ENCODE results near the gene AKAP6.

The AKAP6 gene

DNA sequence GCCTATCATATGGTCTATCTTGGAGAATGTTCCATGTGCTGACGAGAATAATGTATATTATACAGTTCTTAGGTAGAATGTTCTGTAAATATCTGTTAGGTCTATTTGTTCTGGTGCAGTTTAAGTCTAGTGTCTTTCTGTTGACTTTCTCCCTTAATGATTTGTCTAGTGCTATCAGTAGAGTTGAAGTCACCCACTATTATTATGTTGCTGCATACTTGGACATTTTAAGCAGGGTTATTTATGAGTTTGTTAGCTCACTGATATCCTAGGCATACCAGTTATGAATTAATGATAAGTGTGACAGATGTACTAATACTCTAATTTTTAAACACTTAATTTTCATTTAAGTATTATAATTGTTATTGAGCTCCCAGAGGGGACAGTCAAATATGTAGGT, 292.5 kb downstream of the AKAP6 start:
- TF ChIP-seq, protein P1, sequence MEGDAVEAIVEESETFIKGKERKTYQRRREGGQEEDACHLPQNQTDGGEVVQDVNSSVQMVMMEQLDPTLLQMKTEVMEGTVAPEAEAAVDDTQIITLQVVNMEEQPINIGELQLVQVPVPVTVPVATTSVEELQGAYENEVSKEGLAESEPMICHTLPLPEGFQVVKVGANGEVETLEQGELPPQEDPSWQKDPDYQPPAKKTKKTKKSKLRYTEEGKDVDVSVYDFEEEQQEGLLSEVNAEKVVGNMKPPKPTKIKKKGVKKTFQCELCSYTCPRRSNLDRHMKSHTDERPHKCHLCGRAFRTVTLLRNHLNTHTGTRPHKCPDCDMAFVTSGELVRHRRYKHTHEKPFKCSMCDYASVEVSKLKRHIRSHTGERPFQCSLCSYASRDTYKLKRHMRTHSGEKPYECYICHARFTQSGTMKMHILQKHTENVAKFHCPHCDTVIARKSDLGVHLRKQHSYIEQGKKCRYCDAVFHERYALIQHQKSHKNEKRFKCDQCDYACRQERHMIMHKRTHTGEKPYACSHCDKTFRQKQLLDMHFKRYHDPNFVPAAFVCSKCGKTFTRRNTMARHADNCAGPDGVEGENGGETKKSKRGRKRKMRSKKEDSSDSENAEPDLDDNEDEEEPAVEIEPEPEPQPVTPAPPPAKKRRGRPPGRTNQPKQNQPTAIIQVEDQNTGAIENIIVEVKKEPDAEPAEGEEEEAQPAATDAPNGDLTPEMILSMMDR (IDR thresholded peaks at IDR 0.05; ENCODE audit: low read depth, low read length, missing control alignments): no peak
- no peak overlapping the region for H3K4me3 ChIP-seq (ENCODE audit: low read depth, low read length)
- DNase-seq (ENCODE audit: low read depth): no peak
- in situ Hi-C loops (cut with HindIII; ENCODE audit: low sequenced_read_pairs): no loop called here

DNA sequence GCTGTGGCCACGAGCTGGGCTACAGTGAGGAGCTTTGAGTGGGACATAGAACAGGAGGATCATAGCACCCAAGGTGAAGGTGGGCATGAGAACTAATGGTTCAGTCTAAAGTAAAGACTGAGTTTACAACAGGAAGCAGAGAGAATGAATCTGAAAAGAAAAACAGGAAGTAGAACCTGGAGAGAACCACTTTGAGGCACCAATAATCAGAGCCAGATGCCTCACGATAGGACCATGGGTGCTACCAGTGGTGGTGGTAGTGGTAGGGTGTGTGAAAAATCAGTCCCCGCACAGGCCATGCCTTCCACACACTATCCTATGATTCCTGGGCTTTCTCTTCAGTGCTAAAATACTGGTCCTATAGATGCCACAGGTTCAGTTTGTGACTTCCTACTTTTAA, 293.6 kb downstream of the AKAP6 start:
- in situ Hi-C loops (cut with HindIII; ENCODE audit: low sequenced_read_pairs): no loop called here
- TF ChIP-seq, protein P1 (IDR thresholded peaks at IDR 0.05; ENCODE audit: low read depth, low read length, missing control alignments): no peak
- H3K4me3 ChIP-seq (ENCODE audit: low read depth, low read length): no peak overlapping the region
- no peak for DNase-seq (ENCODE audit: low read depth)

DNA sequence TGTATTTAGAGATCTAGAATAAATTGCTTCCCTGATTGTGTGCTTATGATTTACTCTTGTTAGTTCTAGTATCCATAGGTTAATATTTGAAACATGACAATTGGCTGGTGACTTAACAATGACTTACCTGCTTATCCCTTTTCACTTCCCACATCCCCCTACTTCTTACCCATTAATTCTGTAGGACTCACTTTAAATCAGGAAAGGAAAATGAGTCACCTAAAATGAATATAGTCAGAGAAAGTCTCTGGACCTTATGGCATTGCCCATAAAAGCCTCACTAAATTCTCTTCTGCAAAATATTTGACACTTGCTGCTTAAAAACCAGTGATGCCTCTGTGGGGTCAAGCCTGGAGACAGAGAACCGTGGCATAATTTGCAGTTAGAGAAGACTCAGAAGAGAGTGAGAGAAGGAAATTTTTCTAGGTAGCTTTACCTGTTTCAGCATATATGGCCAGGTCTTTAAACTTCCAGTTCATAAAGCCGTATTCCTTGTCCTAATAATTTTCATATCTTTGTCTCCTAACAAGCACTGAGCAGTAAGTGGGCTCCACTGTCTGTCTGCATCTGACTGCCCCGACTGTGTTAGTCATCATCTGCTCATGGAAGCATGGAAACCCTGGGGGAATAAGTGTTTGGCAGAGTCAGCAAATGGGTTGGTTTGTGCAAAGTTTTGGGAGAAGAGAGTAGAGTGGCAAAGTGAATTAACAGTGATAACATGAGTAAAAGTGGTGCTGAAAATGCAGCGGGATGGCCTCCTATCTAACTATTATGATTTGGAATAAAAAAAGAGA, 294.4 kb downstream of the AKAP6 start:
- DNase-seq (ENCODE audit: low read depth): no peak
- in situ Hi-C loops (cut with HindIII; ENCODE audit: low sequenced_read_pairs): no loop called here
- TF ChIP-seq, protein P1 (IDR thresholded peaks at IDR 0.05; ENCODE audit: low read depth, low read length, missing control alignments): no peak
- H3K4me3 ChIP-seq (ENCODE audit: low read depth, low read length): no peak overlapping the region

DNA sequence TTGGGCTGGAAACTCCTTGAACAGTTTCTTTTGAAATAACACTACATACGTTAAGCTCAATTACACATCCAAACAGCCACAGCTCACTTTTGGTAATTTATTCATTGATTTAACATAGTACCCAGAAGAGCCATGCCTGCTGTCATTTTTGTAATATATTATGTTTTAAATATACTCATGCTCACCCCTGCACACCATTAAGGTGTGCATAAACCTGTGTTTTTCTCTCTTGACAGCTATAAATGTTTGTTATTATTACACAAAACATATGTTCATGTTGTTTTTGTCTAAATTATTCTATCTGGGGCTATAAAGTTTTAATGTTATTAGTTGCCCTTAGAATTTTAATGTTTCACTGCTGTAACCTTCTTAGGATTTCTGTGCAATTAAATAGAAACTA, 296.1 kb downstream of the AKAP6 start:
- in situ Hi-C loops (cut with HindIII; ENCODE audit: low sequenced_read_pairs): no loop called here

DNA sequence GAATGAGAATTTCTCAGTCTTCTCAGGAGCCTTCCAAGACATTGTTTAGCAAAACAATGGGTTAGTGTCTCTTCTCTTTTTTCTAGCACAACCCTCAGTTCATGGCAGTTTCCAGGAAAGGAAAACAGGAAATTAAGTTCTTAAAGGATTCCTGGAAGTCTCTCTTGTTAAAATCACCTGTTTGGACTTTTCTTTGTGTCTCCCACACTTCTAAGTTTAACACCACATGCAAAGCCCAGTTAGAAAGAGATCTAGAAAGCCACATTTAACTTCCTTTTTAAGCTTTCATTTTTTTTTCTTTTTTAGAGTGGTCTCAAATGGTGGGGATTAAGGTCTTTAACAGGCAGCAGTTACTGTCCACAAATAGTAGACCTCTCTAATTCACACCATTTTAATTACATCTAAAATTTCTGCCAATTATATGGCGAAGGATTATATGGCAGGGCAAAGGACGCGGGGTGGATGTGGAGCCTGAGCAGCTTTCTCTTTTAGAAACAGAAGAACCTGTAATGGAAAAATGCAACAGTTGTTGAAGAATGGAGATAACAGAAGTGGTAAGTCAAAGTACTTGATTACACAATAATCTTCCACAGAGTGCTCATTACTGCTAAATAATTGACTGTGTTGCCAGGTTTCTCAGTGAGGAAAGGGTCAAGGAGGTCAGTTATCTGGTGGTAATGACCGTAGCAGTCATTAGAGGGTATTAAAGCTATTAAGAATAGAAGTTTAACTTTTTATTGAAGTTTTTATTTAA, 298.6 kb downstream of the AKAP6 start:
- DNase-seq (ENCODE audit: low read depth): no peak
- in situ Hi-C loops (cut with HindIII; ENCODE audit: low sequenced_read_pairs): no loop called here
- no peak overlapping the region for H3K4me3 ChIP-seq (ENCODE audit: low read depth, low read length)
- TF ChIP-seq, protein P1 (IDR thresholded peaks at IDR 0.05; ENCODE audit: low read depth, low read length, missing control alignments): no peak

More for the DNA sequence above, 296.1 kb downstream of the AKAP6 start:
- H3K4me3 ChIP-seq (ENCODE audit: low read depth, low read length): no peak overlapping the region
- TF ChIP-seq, protein P1 (IDR thresholded peaks at IDR 0.05; ENCODE audit: low read depth, low read length, missing control alignments): no peak
- DNase-seq (ENCODE audit: low read depth): no peak

DNA sequence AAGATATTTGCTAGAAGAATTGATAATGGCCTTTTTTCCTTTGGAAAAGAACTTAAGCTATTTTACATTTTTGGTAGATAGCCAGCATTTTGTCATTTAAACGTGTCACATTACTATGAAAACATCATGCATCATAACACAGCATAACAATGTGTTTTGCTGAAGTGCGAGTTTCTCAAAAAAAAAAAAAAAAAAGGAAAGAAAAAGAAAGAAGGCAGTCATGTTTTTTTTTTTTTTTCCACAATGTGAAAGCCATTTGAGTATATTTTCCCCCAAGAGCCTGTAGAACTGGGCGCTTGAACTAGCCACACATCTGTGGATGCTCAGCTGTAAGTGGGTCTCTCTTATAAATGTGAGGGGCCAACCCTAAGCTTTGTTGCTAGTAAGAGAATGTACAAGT, 300.1 kb downstream of the AKAP6 start:
- DNase-seq (ENCODE audit: low read depth): no peak
- H3K4me3 ChIP-seq (ENCODE audit: low read depth, low read length): no peak overlapping the region
- TF ChIP-seq, protein P1 (IDR thresholded peaks at IDR 0.05; ENCODE audit: low read depth, low read length, missing control alignments): no peak
- in situ Hi-C loops (cut with HindIII; ENCODE audit: low sequenced_read_pairs): no loop called here
